Panc1 (cell line): Measurements from ENCODE around the gene PRTFDC1. TPM values are rescaled to one million over a fixed set of nuclear protein-coding genes. Genes with fewer than 3 reads are reported as not detected.

Source experiments
- ATAC-seq: fragments of 200-7000 bp; cut with Tn5 transposase; 2 replicates; pipeline ENCODE4 v1.9.1; 2020; ENCODE audit warnings: mild to moderate bottlenecking, moderate library complexity
- BruUV-seq: library from RNA; stranded (reverse); fragments of 400-500 nt; replicated peaks from 2 replicates; lab custom pipeline; 2021; lab: Mats Ljungman, UMichigan
- CTCF ChIA-PET: fragments of 300-600 bp; sonication (Branson Sonifier 250); formaldehyde crosslinking; loops from one replicate; lab custom pipeline; 2022; ENCODE audit warnings: antibody characterized with exemption; lab: Charles Lee
- POLR2A ChIA-PET: fragments of 300-600 bp; sonication (Branson Sonifier 250); formaldehyde crosslinking; loops from one replicate; lab custom pipeline; 2022; ENCODE audit warnings: antibody characterized with exemption; lab: Charles Lee
- DNase-seq: peaks from one replicate; pipeline ENCODE4 v3.0.0-alpha.2; 2010; ENCODE audit warnings: low read depth, low spot score
- H3K27ac ChIP-seq: 2 replicates; pipeline ENCODE4 v1.5.1; 2011; ENCODE audit warnings: mild to moderate bottlenecking, low read length, inconsistent platforms
- H3K27me3 ChIP-seq: fragments of 200-500 bp; sonication (Bioruptor generic); 2 replicates; pipeline ENCODE4 v1.6.0; 2014; ENCODE audit warnings: low read length, inconsistent platforms; ENCODE audit not compliant: control insufficient read depth, insufficient read depth
- H3K36me3 ChIP-seq: fragments of 200-500 bp; sonication (Bioruptor generic); 2 replicates; pipeline ENCODE4 v1.5.1; 2014; ENCODE audit warnings: inconsistent platforms, mild to moderate bottlenecking, low read length, moderate library complexity; ENCODE audit not compliant: control insufficient read depth, insufficient read depth
- H3K4me1 ChIP-seq: 2 replicates; pipeline ENCODE4 v1.5.1; 2011; ENCODE audit warnings: inconsistent platforms, mild to moderate bottlenecking, low read length, moderate library complexity; ENCODE audit not compliant: control insufficient read depth, insufficient read depth
- H3K4me3 ChIP-seq, 2 experiments: 2 replicates each; pipeline ENCODE4 v1.5.1; 2011 to 2012; ENCODE audit warnings: low read depth in 2 of 2, low read length in 2 of 2, mild to moderate bottlenecking in 2 of 2, inconsistent platforms in 1 of 2, moderate library complexity in 1 of 2
- H3K9me3 ChIP-seq: fragments of 200-500 bp; sonication (Bioruptor generic); 2 replicates; pipeline ENCODE4 v1.5.1; 2014; ENCODE audit warnings: low read depth, mild to moderate bottlenecking, inconsistent platforms, low read length, moderate library complexity; ENCODE audit not compliant: control insufficient read depth, insufficient read depth
- POLR2AphosphoS5 ChIP-seq: IDR thresholded peaks from 2 replicates; pipeline ENCODE4 v1.6.1; 2012; ENCODE audit warnings: mild to moderate bottlenecking, low read depth, low read length, moderate library complexity
- SIN3A ChIP-seq: IDR thresholded peaks from 2 replicates; pipeline ENCODE4 v1.6.1; 2012; ENCODE audit warnings: low read depth, mild to moderate bottlenecking, low read length, moderate library complexity, borderline replicate concordance; ENCODE audit not compliant: insufficient read depth
- TCF7L2 ChIP-seq: IDR thresholded peaks from 2 replicates; pipeline ENCODE4 v1.6.1; 2011; ENCODE audit warnings: mild to moderate bottlenecking, low read depth, low read length, inconsistent platforms
- in situ Hi-C: cut with HindIII; loops from 2 replicates; pipeline ENCODE4 v1.10.0; 2016; ENCODE audit warnings: low sequenced_read_pairs, low pct_unique_long_range_greater_than_20kb
- intact Hi-C: fragments of 100-400 bp; cut with micrococcal nuclease; formaldehyde crosslinking; loops from one replicate; pipeline ENCODE4 v1.10.0; 2022; ENCODE audit not compliant: unreplicated experiment
- total RNA-seq: library from RNA; stranded (reverse); gene quantifications from one replicate; pipeline ENCODE4 v1.2.1, GENCODE V29; 2021; ENCODE audit not compliant: unreplicated experiment
- TF ChIP-seq, protein P1 (sequence below), 2 experiments: IDR thresholded peaks; 2 replicates each; pipeline ENCODE4 v1.6.1; 2011 to 2012; ENCODE audit warnings: low read depth in 2 of 2, control low read depth in 1 of 2, low read length in 1 of 2, mild to moderate bottlenecking in 1 of 2, moderate library complexity in 1 of 2; ENCODE audit not compliant: insufficient read depth in 1 of 2
- TF ChIP-seq, protein P2 (sequence below): fragments of 450-650 bp; IDR thresholded peaks from 2 replicates; pipeline ENCODE4 v1.5.1; 2017; ENCODE audit warnings: mild to moderate bottlenecking

PRTFDC1 gene
- total RNA-seq, 1 experiment from 2014 or later = 3.0 TPM

DNA sequence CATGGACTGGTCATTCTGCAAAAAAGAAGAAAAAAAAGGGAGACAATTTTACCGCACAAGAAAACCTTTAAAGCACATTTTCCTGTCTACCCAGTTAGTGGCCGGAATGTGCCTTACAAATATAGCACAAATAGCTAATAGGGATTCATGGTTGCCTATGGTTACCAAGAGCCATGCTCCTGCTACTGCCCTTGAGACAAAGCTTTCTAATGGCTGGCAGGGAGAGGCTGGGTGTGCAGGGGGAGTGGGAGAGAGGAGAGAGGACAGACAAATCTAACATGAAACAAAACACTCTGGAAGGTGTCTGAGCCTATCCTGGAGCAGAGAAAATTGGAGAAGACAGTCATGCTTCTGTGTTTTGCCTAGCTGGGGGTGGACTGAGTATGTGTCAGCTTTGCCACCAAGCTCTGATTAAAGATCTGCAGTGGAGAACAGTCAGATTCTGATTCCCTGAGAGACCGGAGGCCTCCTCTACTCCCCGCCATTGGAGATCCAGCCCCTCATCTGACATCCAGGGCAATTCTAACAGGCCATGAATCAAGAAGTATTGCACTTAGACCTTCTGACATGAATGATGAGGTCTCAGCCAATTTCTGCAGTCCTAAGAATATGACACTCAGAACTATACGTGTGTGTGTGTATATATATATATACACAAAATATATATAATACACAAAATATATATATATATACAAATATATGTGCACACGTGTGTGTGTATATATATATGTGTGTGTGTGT lies 80.2 kb downstream of the PRTFDC1 start:
- TF ChIP-seq POLR2AphosphoS5 = no peak
- no peak for TF ChIP-seq SIN3A
- TF ChIP-seq, protein P1, sequence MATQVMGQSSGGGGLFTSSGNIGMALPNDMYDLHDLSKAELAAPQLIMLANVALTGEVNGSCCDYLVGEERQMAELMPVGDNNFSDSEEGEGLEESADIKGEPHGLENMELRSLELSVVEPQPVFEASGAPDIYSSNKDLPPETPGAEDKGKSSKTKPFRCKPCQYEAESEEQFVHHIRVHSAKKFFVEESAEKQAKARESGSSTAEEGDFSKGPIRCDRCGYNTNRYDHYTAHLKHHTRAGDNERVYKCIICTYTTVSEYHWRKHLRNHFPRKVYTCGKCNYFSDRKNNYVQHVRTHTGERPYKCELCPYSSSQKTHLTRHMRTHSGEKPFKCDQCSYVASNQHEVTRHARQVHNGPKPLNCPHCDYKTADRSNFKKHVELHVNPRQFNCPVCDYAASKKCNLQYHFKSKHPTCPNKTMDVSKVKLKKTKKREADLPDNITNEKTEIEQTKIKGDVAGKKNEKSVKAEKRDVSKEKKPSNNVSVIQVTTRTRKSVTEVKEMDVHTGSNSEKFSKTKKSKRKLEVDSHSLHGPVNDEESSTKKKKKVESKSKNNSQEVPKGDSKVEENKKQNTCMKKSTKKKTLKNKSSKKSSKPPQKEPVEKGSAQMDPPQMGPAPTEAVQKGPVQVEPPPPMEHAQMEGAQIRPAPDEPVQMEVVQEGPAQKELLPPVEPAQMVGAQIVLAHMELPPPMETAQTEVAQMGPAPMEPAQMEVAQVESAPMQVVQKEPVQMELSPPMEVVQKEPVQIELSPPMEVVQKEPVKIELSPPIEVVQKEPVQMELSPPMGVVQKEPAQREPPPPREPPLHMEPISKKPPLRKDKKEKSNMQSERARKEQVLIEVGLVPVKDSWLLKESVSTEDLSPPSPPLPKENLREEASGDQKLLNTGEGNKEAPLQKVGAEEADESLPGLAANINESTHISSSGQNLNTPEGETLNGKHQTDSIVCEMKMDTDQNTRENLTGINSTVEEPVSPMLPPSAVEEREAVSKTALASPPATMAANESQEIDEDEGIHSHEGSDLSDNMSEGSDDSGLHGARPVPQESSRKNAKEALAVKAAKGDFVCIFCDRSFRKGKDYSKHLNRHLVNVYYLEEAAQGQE (IDR thresholded peaks at IDR 0.05; ENCODE audit: insufficient read depth in 1 of 2, low read depth in 2 of 2, low read length in 1 of 2) = no peak
- no peak for TF ChIP-seq TCF7L2
- TF ChIP-seq, protein P2, sequence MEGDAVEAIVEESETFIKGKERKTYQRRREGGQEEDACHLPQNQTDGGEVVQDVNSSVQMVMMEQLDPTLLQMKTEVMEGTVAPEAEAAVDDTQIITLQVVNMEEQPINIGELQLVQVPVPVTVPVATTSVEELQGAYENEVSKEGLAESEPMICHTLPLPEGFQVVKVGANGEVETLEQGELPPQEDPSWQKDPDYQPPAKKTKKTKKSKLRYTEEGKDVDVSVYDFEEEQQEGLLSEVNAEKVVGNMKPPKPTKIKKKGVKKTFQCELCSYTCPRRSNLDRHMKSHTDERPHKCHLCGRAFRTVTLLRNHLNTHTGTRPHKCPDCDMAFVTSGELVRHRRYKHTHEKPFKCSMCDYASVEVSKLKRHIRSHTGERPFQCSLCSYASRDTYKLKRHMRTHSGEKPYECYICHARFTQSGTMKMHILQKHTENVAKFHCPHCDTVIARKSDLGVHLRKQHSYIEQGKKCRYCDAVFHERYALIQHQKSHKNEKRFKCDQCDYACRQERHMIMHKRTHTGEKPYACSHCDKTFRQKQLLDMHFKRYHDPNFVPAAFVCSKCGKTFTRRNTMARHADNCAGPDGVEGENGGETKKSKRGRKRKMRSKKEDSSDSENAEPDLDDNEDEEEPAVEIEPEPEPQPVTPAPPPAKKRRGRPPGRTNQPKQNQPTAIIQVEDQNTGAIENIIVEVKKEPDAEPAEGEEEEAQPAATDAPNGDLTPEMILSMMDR = no peak
- intact Hi-C loops (no loop called here), in situ Hi-C loops (no loop called here)
- H3K27ac ChIP-seq = no peak overlapping the region
- H3K9me3 ChIP-seq = no peaks in the 10 kb centered on the region; the same call in 1 of the 2 replicates
- no peaks in the 10 kb centered on the region for H3K36me3 ChIP-seq
- no peak overlapping the region for H3K4me3 ChIP-seq
- BruUV-seq = no TSS peak
- CTCF ChIA-PET = no interaction called here
- no peaks in the 10 kb centered on the region for H3K4me1 ChIP-seq
- POLR2A ChIA-PET = interaction anchor here (0.6 kb wide), 2 partner anchors 12 to 40 kb away, joined by 3 to 7 read pairs; no protein-coding TSS in a partner anchor
- no peaks in the 10 kb centered on the region for H3K27me3 ChIP-seq
- DNase-seq (no peak), ATAC-seq (no peak)

DNA sequence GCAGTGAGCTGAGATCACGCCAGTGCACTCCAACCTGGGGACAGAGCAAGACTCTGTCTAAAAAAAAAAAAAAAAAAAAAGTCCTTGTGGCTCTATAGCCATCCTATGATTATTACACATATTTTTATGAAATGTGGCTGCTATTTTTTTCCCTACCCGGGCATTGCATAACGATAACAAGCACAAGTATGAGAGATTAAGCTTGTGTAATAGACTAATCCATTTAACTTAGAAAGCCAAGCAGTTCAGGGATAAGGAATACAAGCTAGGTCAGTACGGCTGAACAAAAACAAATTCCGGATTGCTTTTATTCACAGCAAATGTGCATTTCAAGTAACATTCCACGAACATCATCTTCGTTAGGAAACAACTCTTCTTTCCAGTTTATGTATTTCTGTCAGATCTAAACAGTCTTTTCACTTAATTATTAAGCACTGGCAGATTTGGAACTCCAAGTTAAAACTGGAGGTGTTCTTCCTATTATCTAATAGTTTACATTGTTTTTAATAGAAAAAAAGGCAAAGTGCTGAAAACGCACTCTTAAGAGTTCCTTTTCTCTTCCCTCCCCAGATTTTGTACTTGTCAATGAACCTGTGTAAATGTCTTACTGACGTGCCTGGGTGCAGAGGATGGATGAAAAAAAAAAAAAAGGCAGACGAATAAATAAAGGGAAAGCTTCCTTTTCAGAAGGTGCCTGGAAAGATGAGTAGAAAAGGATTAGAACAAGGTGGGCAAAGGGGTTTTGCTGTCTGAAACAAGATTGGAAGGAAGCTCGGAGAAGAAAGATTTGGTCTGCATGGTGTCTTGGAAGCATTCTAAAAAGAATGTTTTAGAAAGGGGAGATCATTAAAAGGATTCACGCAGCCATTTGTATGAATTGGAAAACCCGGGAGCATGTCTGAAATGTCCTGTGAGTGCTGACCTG lies 81.1 kb downstream of the PRTFDC1 start:
- intact Hi-C loops (no loop called here), in situ Hi-C loops (no loop called here)
- ChIA-PET POLR2A (interaction anchor here (0.6 kb wide), 1 partner anchor 13 kb away, joined by 7 read pairs; no protein-coding TSS in a partner anchor), CTCF (no interaction called here)
- no peaks in the 10 kb centered on the region for H3K27me3 ChIP-seq
- H3K36me3 ChIP-seq = no peaks in the 10 kb centered on the region
- DNase-seq (no peak), ATAC-seq (no peak)
- H3K4me3 ChIP-seq = no peak overlapping the region
- H3K4me1 ChIP-seq = no peaks in the 10 kb centered on the region
- H3K27ac ChIP-seq = no peak overlapping the region
- no TSS peak for BruUV-seq
- TF ChIP-seq SIN3A (no peak), TCF7L2 (no peak), POLR2AphosphoS5 (no peak)
- TF ChIP-seq, protein P2 = no peak
- TF ChIP-seq, protein P1 (IDR thresholded peaks at IDR 0.05; ENCODE audit: insufficient read depth in 1 of 2, low read depth in 2 of 2, low read length in 1 of 2) = no peak
- H3K9me3 ChIP-seq = no peaks in the 10 kb centered on the region; the same call in 1 of the 2 replicates
